ENCODE measurements around the gene RPSA. TPM values are rescaled to one million over a fixed set of nuclear protein-coding genes. Genes with fewer than 3 reads are reported as not detected.

Gene RPSA
- total RNA-seq, 6 donors from 2014 or later, result 317 to 921 (median 709) TPM

- peak overlapping the region in 2 of 4 donors; percentile 40 to 43 for H3K27ac ChIP-seq
- ATAC-seq (ENCODE audit: low FRiP score in 2 of 2), result no peak
- no peak for TF ChIP-seq EP300 (IDR thresholded peaks at IDR 0.05)
- TF ChIP-seq CTCF (IDR thresholded peaks at IDR 0.05), result no peak
- no peak for TF ChIP-seq POLR2AphosphoS5 (IDR thresholded peaks at IDR 0.05)
- TF ChIP-seq POLR2A (IDR thresholded peaks at IDR 0.05), result no peak
- H3K27me3 ChIP-seq, result no peaks in the 10 kb centered on the region
- H3K4me3 ChIP-seq, result no peak overlapping the region
- H3K36me3 ChIP-seq, result no peaks in the 10 kb centered on the region
- peaks cover 3 to 10% (median 5%) of the 10 kb centered on the region in 4 donors for H3K4me1 ChIP-seq
- no peak for DNase-seq
- no peaks in the 10 kb centered on the region for H3K9me3 ChIP-seq
- 89 to 91% methylated on average over 11 of the region's 11 CpGs for WGBS, 2 donors
Observed at GRCh38 chr3:39429466-39429865, 22.9 kb downstream of the RPSA start.

- no peak overlapping the region for H3K4me3 ChIP-seq
- TF ChIP-seq CTCF (IDR thresholded peaks at IDR 0.05) (no peak), POLR2AphosphoS5 (IDR thresholded peaks at IDR 0.05) (no peak), POLR2A (IDR thresholded peaks at IDR 0.05) (no peak), EP300 (IDR thresholded peaks at IDR 0.05) (no peak)
- H3K9me3 ChIP-seq, result no peaks in the 10 kb centered on the region
- 81 to 91% methylated on average over 5 of the region's 5 CpGs for WGBS, 2 donors
- ATAC-seq (ENCODE audit: low FRiP score in 2 of 2) (no peak), DNase-seq (no peak)
- peaks cover 3 to 10% (median 5%) of the 10 kb centered on the region in 4 donors for H3K4me1 ChIP-seq
- no peaks in the 10 kb centered on the region for H3K27me3 ChIP-seq
- no peak overlapping the region for H3K27ac ChIP-seq
- no peaks in the 10 kb centered on the region for H3K36me3 ChIP-seq
Observed at GRCh38 chr3:39432342-39432741, 25.8 kb downstream of the RPSA start.

GRCh38 chr3:39433642-39434041 is 27.1 kb downstream of the RPSA start:
- Histone ChIP-seq H3K27me3 (no peaks in the 10 kb centered on the region), H3K27ac (peak overlapping the region in 3 of 4 donors; percentile 8 to 77 (median 55)), H3K36me3 (no peaks in the 10 kb centered on the region), H3K9me3 (no peaks in the 10 kb centered on the region), H3K4me3 (no peak overlapping the region), H3K4me1 (peaks cover 3 to 10% (median 5%) of the 10 kb centered on the region in 4 donors)
- DNase-seq (no peak), ATAC-seq (ENCODE audit: low FRiP score in 2 of 2) (no peak)
- TF ChIP-seq POLR2A (IDR thresholded peaks at IDR 0.05) (no peak), EP300 (IDR thresholded peaks at IDR 0.05) (no peak), POLR2AphosphoS5 (IDR thresholded peaks at IDR 0.05) (no peak), CTCF (IDR thresholded peaks at IDR 0.05) (no peak)
- WGBS, 2 donors, result 67% methylated on average over 3 of the region's 3 CpGs

- Histone ChIP-seq H3K9me3 (no peaks in the 10 kb centered on the region), H3K36me3 (no peaks in the 10 kb centered on the region), H3K4me1 (peaks cover 3 to 10% (median 5%) of the 10 kb centered on the region in 4 donors), H3K27me3 (no peaks in the 10 kb centered on the region), H3K27ac (no peak overlapping the region), H3K4me3 (no peak overlapping the region)
- DNase-seq (no peak), ATAC-seq (ENCODE audit: low FRiP score in 2 of 2) (peak; percentile 16 to 62)
- WGBS, 2 donors, result 75 to 76% methylated on average over 4 to 5 of the region's 5 CpGs
- TF ChIP-seq POLR2A (IDR thresholded peaks at IDR 0.05) (no peak), POLR2AphosphoS5 (IDR thresholded peaks at IDR 0.05) (no peak), CTCF (IDR thresholded peaks at IDR 0.05) (no peak), EP300 (IDR thresholded peaks at IDR 0.05) (no peak)
Observed at GRCh38 chr3:39434574-39434973, 28.1 kb downstream of the RPSA start.

- no peak for ATAC-seq (ENCODE audit: low FRiP score in 2 of 2)
- Histone ChIP-seq H3K4me1 (peaks cover 3 to 10% (median 5%) of the 10 kb centered on the region in 4 donors), H3K9me3 (no peaks in the 10 kb centered on the region), H3K27ac (no peak overlapping the region), H3K27me3 (no peaks in the 10 kb centered on the region), H3K4me3 (no peak overlapping the region), H3K36me3 (no peaks in the 10 kb centered on the region)
- 64 to 83% methylated on average over 1 of the region's 1 CpG for WGBS, 2 donors
- no peak for DNase-seq
- TF ChIP-seq POLR2A (IDR thresholded peaks at IDR 0.05) (no peak), POLR2AphosphoS5 (IDR thresholded peaks at IDR 0.05) (no peak), CTCF (IDR thresholded peaks at IDR 0.05) (no peak), EP300 (IDR thresholded peaks at IDR 0.05) (no peak)
Observed at GRCh38 chr3:39435006-39435748, 28.7 kb downstream of the RPSA start.
